ENCODE results near the gene CHD2. TPM values are rescaled to one million over a fixed set of nuclear protein-coding genes. Genes with fewer than 3 reads are reported as not detected.
"Not testable (repeated sequence)": the region's sequence is repeated elsewhere in the genome, so short reads cannot be mapped to it uniquely, and the experiment has no call there.

The CHD2 gene
- total RNA-seq, 1 experiment from 2014 or later = 81.8 TPM

DNA sequence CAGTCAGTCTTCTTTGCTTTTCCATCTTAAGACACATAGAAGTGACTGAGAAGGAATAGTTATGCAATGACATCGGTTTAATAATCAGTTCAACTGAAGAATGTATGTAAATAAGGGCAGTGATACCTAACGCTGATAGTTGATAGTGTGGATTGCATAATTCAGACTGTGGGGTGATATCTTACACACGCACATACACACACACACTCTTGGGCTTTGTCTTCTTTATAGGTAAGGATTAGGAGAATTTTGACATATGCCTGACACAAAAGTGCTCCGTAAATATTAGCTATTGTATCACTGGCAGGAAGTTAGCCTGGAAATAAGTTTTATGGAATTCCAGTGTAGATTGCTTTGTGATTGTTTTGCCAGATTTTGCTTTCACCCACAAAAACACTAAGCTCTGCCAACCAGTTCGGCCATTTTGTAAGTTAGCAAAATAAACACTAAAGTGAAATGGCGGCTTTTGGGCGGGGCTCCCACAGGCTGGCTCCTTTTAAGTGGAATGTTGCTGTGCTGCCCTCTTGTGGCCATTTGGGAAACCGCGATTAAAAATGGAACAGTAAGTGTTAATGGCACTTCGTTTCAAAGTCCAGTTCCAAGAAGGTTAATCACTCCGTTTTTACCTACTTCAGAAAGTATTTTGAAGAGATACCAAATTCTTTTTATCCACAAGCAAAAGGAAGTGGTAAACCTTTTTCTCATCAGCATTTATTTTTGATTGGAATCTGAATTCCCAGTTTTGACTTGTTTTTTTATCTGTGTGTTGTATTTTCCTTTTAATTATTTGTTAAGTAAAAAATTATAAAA, 17.7 kb downstream of the CHD2 start:
- Histone ChIP-seq H3K27me3 (ENCODE audit: control insufficient read depth, insufficient read depth, low read length) (no peaks in the 10 kb centered on the region), H3K36me3 (ENCODE audit: control insufficient read depth, insufficient read depth, low read length) (peaks cover 4% of the 10 kb centered on the region), H3K4me3 (ENCODE audit: low read depth in 2 of 2, low read length in 2 of 2) (peak overlapping the region; percentile 15 to 40; a peak in 3 of 4 replicates), H3K4me1 (ENCODE audit: control insufficient read depth, insufficient read depth, low read length) (peaks cover 95% of the 10 kb centered on the region), H3K27ac (ENCODE audit: low read length) (peak overlapping the region; percentile 97), H3K9me3 (ENCODE audit: control insufficient read depth, insufficient read depth, low read depth, low read length) (no peaks in the 10 kb centered on the region)
- in situ Hi-C loops (cut with HindIII; ENCODE audit: low pct_unique_long_range_greater_than_20kb, low sequenced_read_pairs) (no loop called here), intact Hi-C loops (cut with micrococcal nuclease; ENCODE audit: unreplicated experiment) (loop anchor here (5.0 kb wide), 1 partner anchor 111 kb away; no protein-coding TSS in a partner anchor)
- TSS peak; percentile 29 for BruUV-seq (replicated peaks)
- TF ChIP-seq SIN3A (IDR thresholded peaks at IDR 0.05; ENCODE audit: borderline replicate concordance, insufficient read depth, low read depth, low read length) (no peak), CTCF (IDR thresholded peaks at IDR 0.05) (peak; percentile 95), TCF7L2 (IDR thresholded peaks at IDR 0.05; ENCODE audit: low read depth, low read length) (peak; percentile 82), POLR2AphosphoS5 (IDR thresholded peaks at IDR 0.05; ENCODE audit: low read depth, low read length) (peak; percentile 76)
- TF ChIP-seq, protein P1, sequence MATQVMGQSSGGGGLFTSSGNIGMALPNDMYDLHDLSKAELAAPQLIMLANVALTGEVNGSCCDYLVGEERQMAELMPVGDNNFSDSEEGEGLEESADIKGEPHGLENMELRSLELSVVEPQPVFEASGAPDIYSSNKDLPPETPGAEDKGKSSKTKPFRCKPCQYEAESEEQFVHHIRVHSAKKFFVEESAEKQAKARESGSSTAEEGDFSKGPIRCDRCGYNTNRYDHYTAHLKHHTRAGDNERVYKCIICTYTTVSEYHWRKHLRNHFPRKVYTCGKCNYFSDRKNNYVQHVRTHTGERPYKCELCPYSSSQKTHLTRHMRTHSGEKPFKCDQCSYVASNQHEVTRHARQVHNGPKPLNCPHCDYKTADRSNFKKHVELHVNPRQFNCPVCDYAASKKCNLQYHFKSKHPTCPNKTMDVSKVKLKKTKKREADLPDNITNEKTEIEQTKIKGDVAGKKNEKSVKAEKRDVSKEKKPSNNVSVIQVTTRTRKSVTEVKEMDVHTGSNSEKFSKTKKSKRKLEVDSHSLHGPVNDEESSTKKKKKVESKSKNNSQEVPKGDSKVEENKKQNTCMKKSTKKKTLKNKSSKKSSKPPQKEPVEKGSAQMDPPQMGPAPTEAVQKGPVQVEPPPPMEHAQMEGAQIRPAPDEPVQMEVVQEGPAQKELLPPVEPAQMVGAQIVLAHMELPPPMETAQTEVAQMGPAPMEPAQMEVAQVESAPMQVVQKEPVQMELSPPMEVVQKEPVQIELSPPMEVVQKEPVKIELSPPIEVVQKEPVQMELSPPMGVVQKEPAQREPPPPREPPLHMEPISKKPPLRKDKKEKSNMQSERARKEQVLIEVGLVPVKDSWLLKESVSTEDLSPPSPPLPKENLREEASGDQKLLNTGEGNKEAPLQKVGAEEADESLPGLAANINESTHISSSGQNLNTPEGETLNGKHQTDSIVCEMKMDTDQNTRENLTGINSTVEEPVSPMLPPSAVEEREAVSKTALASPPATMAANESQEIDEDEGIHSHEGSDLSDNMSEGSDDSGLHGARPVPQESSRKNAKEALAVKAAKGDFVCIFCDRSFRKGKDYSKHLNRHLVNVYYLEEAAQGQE (IDR thresholded peaks at IDR 0.05; ENCODE audit: insufficient read depth in 1 of 2, low read depth in 2 of 2, low read length in 1 of 2) = no peak
- DNase-seq (ENCODE audit: low read depth, low spot score) (no peak), ATAC-seq (peak; percentile 70)
- POLR2A ChIA-PET = interaction anchor here (0.6 to 1.0 kb wide), 2 partner anchors 36 to 110 kb away, joined by 5 read pairs; no protein-coding TSS in a partner anchor
- CTCF ChIA-PET = interaction anchor here (0.6 to 1.3 kb wide), 3 partner anchors 62 to 120 kb away, joined by 3 to 7 read pairs (median 4); no protein-coding TSS in a partner anchor

DNA sequence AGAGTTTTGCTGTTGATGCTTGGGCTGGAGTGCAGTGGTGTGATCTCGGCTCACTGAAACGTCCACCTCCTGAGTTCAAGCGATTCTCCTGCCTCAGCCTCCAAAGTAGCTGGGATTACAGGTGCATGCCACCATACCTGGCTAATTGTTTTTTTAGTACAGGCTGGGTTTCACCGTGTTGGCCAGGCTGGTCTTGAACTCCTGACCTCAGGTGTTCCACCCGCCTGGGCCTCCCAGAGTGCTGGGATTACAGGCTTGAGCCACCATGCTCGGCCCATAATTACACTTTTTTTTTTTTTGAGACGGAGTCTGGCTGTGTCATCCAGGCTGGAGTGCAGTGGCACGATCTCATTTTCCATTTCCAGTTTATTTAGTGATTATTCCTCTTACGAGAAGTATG, 18.8 kb downstream of the CHD2 start:
- not testable (repeated sequence) for BruUV-seq (replicated peaks)

More for the DNA sequence above, 18.8 kb downstream of the CHD2 start:
- Histone ChIP-seq H3K27ac (ENCODE audit: low read length) (peak overlapping the region; percentile 97), H3K4me1 (ENCODE audit: control insufficient read depth, insufficient read depth, low read length) (peaks cover 84% of the 10 kb centered on the region)
- intact Hi-C loops (cut with micrococcal nuclease; ENCODE audit: unreplicated experiment) = loop anchor here (5.0 kb wide), 1 partner anchor 112 kb away; no protein-coding TSS in a partner anchor
- in situ Hi-C loops (cut with HindIII; ENCODE audit: low pct_unique_long_range_greater_than_20kb, low sequenced_read_pairs); H3K27me3 ChIP-seq (ENCODE audit: control insufficient read depth, insufficient read depth, low read length); H3K36me3 ChIP-seq (ENCODE audit: control insufficient read depth, insufficient read depth, low read length); DNase-seq (ENCODE audit: low read depth, low spot score); H3K9me3 ChIP-seq (ENCODE audit: control insufficient read depth, insufficient read depth, low read depth, low read length); ATAC-seq; POLR2A ChIA-PET; CTCF ChIA-PET; H3K4me3 ChIP-seq (ENCODE audit: low read depth in 2 of 2, low read length in 2 of 2): not testable (repeated sequence)
